H1 (cell line): Measurements from ENCODE around the gene PDK4. TPM values are rescaled to one million over a fixed set of nuclear protein-coding genes. Genes with fewer than 3 reads are reported as not detected.

Experiments
- CTCF ChIA-PET: fragments of 300-600 bp; sonication (Branson Sonifier 250); formaldehyde crosslinking; loops from one replicate; lab custom pipeline; 2021; ENCODE audit not compliant: partially characterized antibody; lab: Charles Lee
- POLR2A ChIA-PET: fragments of 300-600 bp; sonication (Branson Sonifier 250); formaldehyde crosslinking; loops from one replicate; lab custom pipeline; 2021; ENCODE audit warnings: inconsistent platforms; ENCODE audit not compliant: partially characterized antibody; lab: Charles Lee
- DNase-seq, 2 experiments: peaks; one replicate each; pipeline versions ENCODE4 v3.0.0 to v3.0.0-alpha.2; 2010 to 2022; ENCODE audit warnings: low spot score in 2 of 2, low read depth in 1 of 2, mixed read lengths in 1 of 2
- FAIRE-seq: peaks from 2 replicates; lab custom pipeline; 2011; peaks lifted over from hg19 to GRCh38; lab: Jason Lieb, UNC
- H2AFZ ChIP-seq: 2 replicates; pipeline ENCODE4 v1.8.1; 2012; ENCODE audit warnings: low read length, inconsistent platforms
- H2AK5ac ChIP-seq: 2 replicates; pipeline ENCODE4 v1.6.1; 2013; ENCODE audit warnings: low read depth, low read length
- H2BK120ac ChIP-seq: replicated peaks from 2 replicates; pipeline ENCODE3; 2013; ENCODE audit warnings: low read depth, low read length, inconsistent platforms
- H2BK12ac ChIP-seq: 2 replicates; pipeline ENCODE4 v1.6.1; 2013; ENCODE audit warnings: low read depth, low read length
- H2BK15ac ChIP-seq: 2 replicates; pipeline ENCODE4 v1.6.1; 2013; ENCODE audit warnings: low read length
- H2BK20ac ChIP-seq: 2 replicates; pipeline ENCODE4 v1.6.1; 2013; ENCODE audit warnings: low read length
- H2BK5ac ChIP-seq: 2 replicates; pipeline ENCODE4 v1.6.1; 2013; ENCODE audit warnings: low read depth, low read length
- H3K14ac ChIP-seq: 2 replicates; pipeline ENCODE4 v1.6.1; 2013; ENCODE audit warnings: inconsistent platforms; ENCODE audit not compliant: insufficient read length
- H3K18ac ChIP-seq: 2 replicates; pipeline ENCODE4 v1.6.1; 2013; ENCODE audit warnings: low read length; ENCODE audit errors: extremely low read depth
- H3K23ac ChIP-seq: 2 replicates; pipeline ENCODE4 v1.6.1; 2013; ENCODE audit warnings: inconsistent platforms; ENCODE audit not compliant: insufficient read length
- H3K23me2 ChIP-seq: 2 replicates; pipeline ENCODE4 v1.6.1; 2013; ENCODE audit warnings: low read depth, low read length
- H3K27ac ChIP-seq: 2 replicates; pipeline ENCODE4 v1.6.1; 2011; ENCODE audit warnings: low read depth, low read length, inconsistent platforms
- H3K27me3 ChIP-seq, 4 experiments: replicated peaks in 1 of 4; 1 replicate in 1 of 4; 2 replicates in 3 of 4; pipeline versions ENCODE4 v1.6.1 to v1.8.1; 2011 to 2013; ENCODE audit warnings: low read length in 3 of 4, mild to moderate bottlenecking in 3 of 4, inconsistent platforms in 2 of 4, mixed read lengths in 2 of 4, moderate library complexity in 1 of 4; ENCODE audit not compliant: control insufficient read depth in 3 of 4, insufficient read depth in 3 of 4; ENCODE audit errors: extremely low read depth in 1 of 4
- H3K36me3 ChIP-seq, 4 experiments: 2 replicates each; pipeline versions ENCODE4 v1.6.1 to v1.8.1; 2011 to 2013; ENCODE audit warnings: mild to moderate bottlenecking in 4 of 4, low read length in 3 of 4, moderate library complexity in 2 of 4, control low read depth in 1 of 4, inconsistent platforms in 1 of 4; ENCODE audit not compliant: insufficient read depth in 4 of 4, control insufficient read depth in 2 of 4
- H3K4ac ChIP-seq: replicated peaks from 2 replicates; pipeline ENCODE3; 2013; ENCODE audit warnings: low read length, low read depth, mixed read lengths, inconsistent platforms; ENCODE audit not compliant: insufficient read length
- H3K4me1 ChIP-seq, 4 experiments: replicated peaks in 1 of 4; 1 replicate in 1 of 4; 2 replicates in 3 of 4; pipeline versions ENCODE4 v1.6.1 to v1.8.1; 2011 to 2013; ENCODE audit warnings: low read length in 3 of 4, inconsistent platforms in 2 of 4, mixed read lengths in 1 of 4; ENCODE audit not compliant: insufficient read depth in 4 of 4, control insufficient read depth in 3 of 4
- H3K4me2 ChIP-seq, 2 experiments: 2 replicates each; pipeline versions ENCODE4 v1.6.1 to v1.8.1; 2011 to 2013; ENCODE audit warnings: low read depth in 2 of 2, low read length in 2 of 2, control low read depth in 1 of 2, inconsistent platforms in 1 of 2, mild to moderate bottlenecking in 1 of 2; ENCODE audit not compliant: insufficient read depth in 1 of 2
- H3K4me3 ChIP-seq, 4 experiments: fragments of 200-600, 300-600 bp in 1 of 4; sonication (generic), shearing (Covaris generic), sonication (Bioruptor Twin) in 1 of 4; 2 replicates each; pipeline versions ENCODE4 v1.5.1 to v1.8.1; 2011 to 2016; ENCODE audit warnings: low read length in 4 of 4, low read depth in 3 of 4, control low read depth in 2 of 4, inconsistent platforms in 2 of 4, mild to moderate bottlenecking in 2 of 4, mixed read lengths in 1 of 4, moderate library complexity in 1 of 4; ENCODE audit not compliant: insufficient read depth in 2 of 4; ENCODE audit errors: extremely low read depth in 1 of 4
- H3K56ac ChIP-seq: replicated peaks from 2 replicates; pipeline ENCODE3; 2013; ENCODE audit warnings: low read depth, mild to moderate bottlenecking, mixed read lengths, low read length, inconsistent platforms; ENCODE audit not compliant: insufficient read length
- H3K79me1 ChIP-seq: 2 replicates; pipeline ENCODE4 v1.6.1; 2013; ENCODE audit warnings: low read depth, low read length, control low read depth
- H3K79me2 ChIP-seq, 2 experiments: 2 replicates each; pipeline versions ENCODE4 v1.6.1 to v1.8.1; 2012 to 2013; ENCODE audit warnings: low read length in 2 of 2, mild to moderate bottlenecking in 2 of 2, inconsistent platforms in 1 of 2; ENCODE audit not compliant: insufficient read depth in 2 of 2, control insufficient read depth in 1 of 2
- H3K9ac ChIP-seq, 4 experiments: replicated peaks in 1 of 4; 1 replicate in 1 of 4; 2 replicates in 3 of 4; pipeline versions ENCODE4 v1.6.1 to v1.8.1; 2011 to 2013; ENCODE audit warnings: low read depth in 3 of 4, low read length in 3 of 4, control low read depth in 2 of 4, mild to moderate bottlenecking in 2 of 4, moderate library complexity in 2 of 4, inconsistent platforms in 1 of 4; ENCODE audit errors: extremely low read depth in 1 of 4
- H3K9me3 ChIP-seq, 2 experiments: 2 replicates each; pipeline versions ENCODE4 v1.6.1 to v1.8.1; 2012 to 2013; ENCODE audit warnings: mild to moderate bottlenecking in 2 of 2, moderate library complexity in 2 of 2, control low read depth in 1 of 2, inconsistent platforms in 1 of 2, low read depth in 1 of 2, low read length in 1 of 2, mixed read lengths in 1 of 2; ENCODE audit not compliant: insufficient read depth in 2 of 2
- H4K20me1 ChIP-seq, 2 experiments: replicated peaks in 1 of 2; 2 replicates each; pipeline versions ENCODE3 to v1.8.1; 2011 to 2013; ENCODE audit warnings: inconsistent platforms in 2 of 2, low read length in 2 of 2, mild to moderate bottlenecking in 1 of 2; ENCODE audit not compliant: insufficient read depth in 2 of 2, control insufficient read depth in 1 of 2
- H4K5ac ChIP-seq: 2 replicates; pipeline ENCODE4 v1.6.1; 2013; ENCODE audit warnings: low read length, low read depth, mixed read lengths, inconsistent platforms; ENCODE audit not compliant: insufficient read length
- H4K8ac ChIP-seq: 2 replicates; pipeline ENCODE4 v1.8.0; 2013; ENCODE audit warnings: mild to moderate bottlenecking, moderate library complexity, low read length, inconsistent platforms; ENCODE audit not compliant: insufficient read depth; ENCODE audit errors: extremely low read depth
- H4K91ac ChIP-seq: replicated peaks from 2 replicates; pipeline ENCODE3; 2013; ENCODE audit warnings: low read length, mixed read lengths, inconsistent platforms; ENCODE audit not compliant: insufficient read length
- SP2 ChIP-seq: IDR thresholded peaks from 2 replicates; pipeline ENCODE4 v1.6.1; 2012; ENCODE audit warnings: mild to moderate bottlenecking, low read length, inconsistent platforms
- WGBS, 2 experiments: shearing (Covaris generic) in 1 of 2; methylation state at CpG; one replicate each; pipeline versions ENCODE4 v1.1.6 to v1.1.7; 2013 to 2015; ENCODE audit warnings: low lambda C conversion rate in 2 of 2, mixed read lengths in 2 of 2, inconsistent platforms in 1 of 2, low coverage in 1 of 2, missing lambda C conversion rate in 1 of 2; ENCODE audit not compliant: insufficient replicate concordance in 2 of 2, insufficient coverage in 1 of 2, insufficient read length in 1 of 2; ENCODE audit errors: extremely low coverage in 1 of 2, missing lambda C conversion rate in 1 of 2; 5-methylcytosine and 5-hydroxymethylcytosine counted together
- polyA plus RNA-seq, 7 experiments: library from polyadenylated mRNA; depleted of rRNA in 3 of 7; stranded (reverse) in 5 of 7; unstranded in 2 of 7; fragments of >200 nt in 5 of 7; fragments of 200-250 nt in 2 of 7; gene quantifications; 1 replicate in 5 of 7; 2 replicates in 1 of 7; 4 replicates in 1 of 7; pipeline versions ENCODE4 v1.2.1 to v1.2.3, GENCODE V29; 2011 to 2013; ENCODE audit warnings: missing spikeins in 2 of 7, mixed read lengths in 2 of 7
- total RNA-seq: library from RNA; stranded (reverse); fragmentation: NEBNext Ultra II Directional; extraction: Animal tissue kit (Norgen Biotek cat#: 25700); gene quantifications from 2 replicates; pipeline ENCODE4 v1.2.1, GENCODE V29; 2021

The PDK4 gene
- total and polyA plus RNA-seq, 2 of the 8 experiments (the other 6 are each of a cell fraction or from before 2014, with no cell fraction given) = 0.26 TPM; not detected in 1

- Histone ChIP-seq H3K56ac (no peak overlapping the region), H2BK20ac (no peak overlapping the region), H3K9me3 (no peaks in the 10 kb centered on the region), H3K27ac (no peak overlapping the region), H3K23me2 (no peaks in the 10 kb centered on the region), H3K79me2 (no peaks in the 10 kb centered on the region), H3K18ac (no peak overlapping the region), H3K4me3 (no peak overlapping the region), H2AK5ac (no peak overlapping the region), H3K79me1 (no peaks in the 10 kb centered on the region), H2BK15ac (no peak overlapping the region), H2BK120ac (no peak overlapping the region), H4K5ac (no peak overlapping the region), H4K8ac (no peak overlapping the region), H2BK12ac (no peak overlapping the region), H3K14ac (no peak overlapping the region), H4K20me1 (no peaks in the 10 kb centered on the region), H3K36me3 (no peaks in the 10 kb centered on the region), H2BK5ac (no peak overlapping the region), H3K23ac (no peak overlapping the region), H3K4me2 (no peak overlapping the region), H3K4ac (no peak overlapping the region), H3K27me3 (no peaks in the 10 kb centered on the region; a peak in 1 of 7 replicates), H2AFZ (no peak overlapping the region), H3K4me1 (no peaks in the 10 kb centered on the region), H4K91ac (no peak overlapping the region), H3K9ac (no peak overlapping the region)
- ChIA-PET POLR2A (no interaction called here), CTCF (interaction anchor here (1.3 kb wide), 1 partner anchor 78 kb away, joined by 3 read pairs; no protein-coding TSS in a partner anchor)
- DNase-seq (no peak), FAIRE-seq (no peak)
- TF ChIP-seq SP2 = no peak
- 92% methylated on average over 1 of the region's 1 CpG; no CpG with 5 or more reads in 1 of the 2 experiments for WGBS, 2 experiments
Measured at GRCh38 chr7:95614442-95614940, 18.2 kb upstream of the PDK4 start.
